HepG2 (cell line): Measurements from ENCODE around the gene SYNGAP1. TPM values are rescaled to one million over a fixed set of nuclear protein-coding genes. Genes with fewer than 3 reads are reported as not detected.
A peak's percentile ranks its signal among the peaks of the same experiment; 100 is the strongest.

ENCODE experiments used
- POLR2A ChIP-seq, 2 experiments: IDR thresholded peaks; 2 replicates each; pipeline ENCODE4 v1.6.1; 2011; ENCODE audit warnings: low read depth in 2 of 2, low read length in 2 of 2, mild to moderate bottlenecking in 1 of 2, moderate library complexity in 1 of 2; ENCODE audit not compliant: insufficient read depth in 1 of 2
- PRPF4 ChIP-seq: fragments of 200-400 bp; formaldehyde crosslinking; IDR thresholded peaks from 2 replicates; pipeline ENCODE4 v1.6.1; 2016; ENCODE audit warnings: low read length, low read depth; ENCODE audit not compliant: poor library complexity, severe bottlenecking
- RCOR2 ChIP-seq: IDR thresholded peaks from 2 replicates; pipeline ENCODE4 v1.6.1; 2016; ENCODE audit warnings: missing biosample characterization, missing genetic modification reagents
- ZNF101 ChIP-seq: sonication (generic); formaldehyde crosslinking; IDR thresholded peaks from 2 replicates; pipeline ENCODE4 v1.4.0; 2020; ENCODE audit warnings: mild to moderate bottlenecking, low read depth, missing genetic modification reagents, borderline replicate concordance
- ZNF263 ChIP-seq: sonication (generic); formaldehyde crosslinking; IDR thresholded peaks from 2 replicates; pipeline ENCODE4 v1.4.0; 2020; ENCODE audit warnings: missing genetic modification reagents
- ZNF432 ChIP-seq: sonication (generic); formaldehyde crosslinking; IDR thresholded peaks from 2 replicates; pipeline ENCODE4 v1.5.0; 2020; ENCODE audit warnings: missing genetic modification reagents, mild to moderate bottlenecking, borderline replicate concordance
- ZNF552 ChIP-seq: sonication (generic); formaldehyde crosslinking; IDR thresholded peaks from 2 replicates; pipeline ENCODE4 v1.9.0; 2022; ENCODE audit warnings: missing genetic modification reagents, mild to moderate bottlenecking, borderline replicate concordance
- ZNF557 ChIP-seq: sonication (generic); formaldehyde crosslinking; IDR thresholded peaks from 2 replicates; pipeline ENCODE4 v1.4.0; 2020; ENCODE audit warnings: missing genetic modification reagents
- ZNF567 ChIP-seq: sonication (generic); formaldehyde crosslinking; IDR thresholded peaks from 2 replicates; pipeline ENCODE4 v1.8.1; 2023; ENCODE audit warnings: mild to moderate bottlenecking, missing genetic modification reagents, borderline replicate concordance
- ZNF670 ChIP-seq: sonication (generic); formaldehyde crosslinking; IDR thresholded peaks from 2 replicates; pipeline ENCODE4 v1.8.0; 2022; ENCODE audit warnings: mild to moderate bottlenecking, missing genetic modification reagents, borderline replicate concordance
- ZNF678 ChIP-seq: sonication (generic); formaldehyde crosslinking; IDR thresholded peaks from 2 replicates; pipeline ENCODE4 v1.4.0; 2020; ENCODE audit warnings: mild to moderate bottlenecking, missing genetic modification reagents
- ZNF839 ChIP-seq: sonication (generic); formaldehyde crosslinking; IDR thresholded peaks from 2 replicates; pipeline ENCODE4 v1.4.0; 2020; ENCODE audit warnings: missing genetic modification reagents, mild to moderate bottlenecking, borderline replicate concordance
- polyA plus RNA-seq, 8 experiments: library from polyadenylated mRNA; depleted of rRNA in 3 of 8; stranded (reverse) in 7 of 8; unstranded in 1 of 8; fragments of >200 nt; fragmentation: Illumina TruSeq in 4 of 8; extraction: Trizol in 4 of 8; gene quantifications; 2 replicates each; pipeline versions ENCODE4 v1.2.1 to v1.2.3, GENCODE V29; 2011 to 2016; ENCODE audit warnings: low read depth in 4 of 8, missing spikeins in 1 of 8, mixed read lengths in 1 of 8; ENCODE audit not compliant: insufficient read depth in 1 of 8
- total RNA-seq, 5 experiments: library from RNA; depleted of rRNA; stranded (reverse); fragments of >200 nt; fragmentation: Illumina TruSeq; extraction: Trizol; gene quantifications; 2 replicates each; pipeline ENCODE4 v1.2.3, GENCODE V29; 2016; ENCODE audit warnings: low read depth in 1 of 5
- TF ChIP-seq, protein P1 (sequence below): sonication (generic); formaldehyde crosslinking; IDR thresholded peaks from 2 replicates; pipeline ENCODE4 v1.5.0; 2020; ENCODE audit warnings: mild to moderate bottlenecking, missing genetic modification reagents, borderline replicate concordance
- TF ChIP-seq, protein P2 (sequence below): sonication (generic); formaldehyde crosslinking; IDR thresholded peaks from 2 replicates; pipeline ENCODE4 v1.8.1; 2023; ENCODE audit warnings: missing genetic modification reagents, mild to moderate bottlenecking, borderline replicate concordance
- TF ChIP-seq, protein P3 (sequence below): sonication (generic); formaldehyde crosslinking; IDR thresholded peaks from 2 replicates; pipeline ENCODE4 v1.8.1; 2022; ENCODE audit warnings: mild to moderate bottlenecking, missing genetic modification reagents
- TF ChIP-seq, protein P4 (sequence below): sonication (generic); formaldehyde crosslinking; IDR thresholded peaks from 2 replicates; pipeline ENCODE4 v1.8.0; 2023; ENCODE audit warnings: mild to moderate bottlenecking, missing genetic modification reagents
- TF ChIP-seq, protein P5 (sequence below), 2 experiments: fragments of 450-650 bp in 1 of 2; sonication (generic) in 1 of 2; formaldehyde crosslinking; IDR thresholded peaks; 2 replicates each; pipeline versions ENCODE4 v1.5.0 to v1.8.0; 2020 to 2022; ENCODE audit warnings: mild to moderate bottlenecking in 1 of 2, missing genetic modification reagents in 1 of 2
- TF ChIP-seq, protein P6 (sequence below): fragments of 450-650 bp; IDR thresholded peaks from 2 replicates; pipeline ENCODE4 v1.6.1; 2017

Gene SYNGAP1
- total and polyA plus RNA-seq, 2 of the 13 experiments (the other 11 are each of a cell fraction or from before 2014, with no cell fraction given), result 0.75 to 1.1 TPM

DNA sequence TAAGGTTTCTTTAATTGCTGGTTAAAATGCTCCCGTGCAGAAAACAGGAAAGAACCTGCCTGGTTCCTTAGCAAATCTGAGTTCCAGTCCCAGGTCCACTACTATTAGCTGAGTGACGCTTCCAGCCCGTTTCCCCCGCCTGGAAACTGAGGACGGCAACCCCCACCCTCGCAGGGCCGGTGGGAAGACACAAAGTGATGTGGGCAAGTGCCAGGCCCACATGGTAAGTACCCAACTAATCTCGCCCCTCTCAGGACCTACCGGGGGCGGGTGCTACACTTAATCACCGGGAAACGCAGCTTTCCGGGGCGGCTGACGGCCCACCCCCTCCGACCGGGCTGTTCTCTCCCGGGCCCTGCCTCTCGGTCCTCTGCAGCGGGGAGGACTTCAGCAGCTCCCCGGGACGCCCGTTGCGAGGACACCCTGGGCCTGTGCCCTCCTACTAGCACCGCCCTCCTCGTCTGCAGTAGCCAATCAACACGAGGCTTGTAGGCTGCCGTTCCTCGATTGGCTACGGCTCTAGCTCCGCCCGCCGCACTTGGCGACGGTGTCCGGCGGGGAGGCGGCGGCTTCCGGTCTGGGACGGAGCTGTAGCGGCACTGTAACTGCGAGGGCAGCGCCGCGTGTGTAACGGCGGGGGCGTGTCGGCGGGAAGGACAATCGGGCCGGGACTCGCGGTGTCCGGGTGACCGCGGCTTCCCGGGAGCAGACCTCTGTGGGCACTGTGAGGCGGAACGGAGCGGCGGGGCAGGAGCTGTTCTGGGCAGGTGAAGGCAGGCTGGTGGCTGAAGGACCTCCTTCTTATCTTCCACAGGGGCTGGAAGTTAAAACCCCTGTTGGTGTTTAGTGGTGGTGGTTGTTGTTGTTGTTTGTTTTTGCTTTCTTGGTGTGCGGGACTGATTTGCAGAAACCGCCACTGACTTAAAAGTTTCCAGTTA lies 34.4 kb downstream of the SYNGAP1 start, which contains the start of gene ZBTB9 (continued):
- TF ChIP-seq, protein P1, sequence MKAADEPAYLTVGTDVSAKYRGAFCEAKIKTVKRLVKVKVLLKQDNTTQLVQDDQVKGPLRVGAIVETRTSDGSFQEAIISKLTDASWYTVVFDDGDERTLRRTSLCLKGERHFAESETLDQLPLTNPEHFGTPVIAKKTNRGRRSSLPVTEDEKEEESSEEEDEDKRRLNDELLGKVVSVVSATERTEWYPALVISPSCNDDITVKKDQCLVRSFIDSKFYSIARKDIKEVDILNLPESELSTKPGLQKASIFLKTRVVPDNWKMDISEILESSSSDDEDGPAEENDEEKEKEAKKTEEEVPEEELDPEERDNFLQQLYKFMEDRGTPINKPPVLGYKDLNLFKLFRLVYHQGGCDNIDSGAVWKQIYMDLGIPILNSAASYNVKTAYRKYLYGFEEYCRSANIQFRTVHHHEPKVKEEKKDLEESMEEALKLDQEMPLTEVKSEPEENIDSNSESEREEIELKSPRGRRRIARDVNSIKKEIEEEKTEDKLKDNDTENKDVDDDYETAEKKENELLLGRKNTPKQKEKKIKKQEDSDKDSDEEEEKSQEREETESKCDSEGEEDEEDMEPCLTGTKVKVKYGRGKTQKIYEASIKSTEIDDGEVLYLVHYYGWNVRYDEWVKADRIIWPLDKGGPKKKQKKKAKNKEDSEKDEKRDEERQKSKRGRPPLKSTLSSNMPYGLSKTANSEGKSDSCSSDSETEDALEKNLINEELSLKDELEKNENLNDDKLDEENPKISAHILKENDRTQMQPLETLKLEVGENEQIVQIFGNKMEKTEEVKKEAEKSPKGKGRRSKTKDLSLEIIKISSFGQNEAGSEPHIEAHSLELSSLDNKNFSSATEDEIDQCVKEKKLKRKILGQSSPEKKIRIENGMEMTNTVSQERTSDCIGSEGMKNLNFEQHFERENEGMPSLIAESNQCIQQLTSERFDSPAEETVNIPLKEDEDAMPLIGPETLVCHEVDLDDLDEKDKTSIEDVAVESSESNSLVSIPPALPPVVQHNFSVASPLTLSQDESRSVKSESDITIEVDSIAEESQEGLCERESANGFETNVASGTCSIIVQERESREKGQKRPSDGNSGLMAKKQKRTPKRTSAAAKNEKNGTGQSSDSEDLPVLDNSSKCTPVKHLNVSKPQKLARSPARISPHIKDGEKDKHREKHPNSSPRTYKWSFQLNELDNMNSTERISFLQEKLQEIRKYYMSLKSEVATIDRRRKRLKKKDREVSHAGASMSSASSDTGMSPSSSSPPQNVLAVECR (CRISPR knock-in tag), result peak; percentile 99
- TF ChIP-seq ZNF839 (CRISPR knock-in tag), result peak; percentile 29; the same call in 1 of the 2 replicates
- TF ChIP-seq, protein P2, sequence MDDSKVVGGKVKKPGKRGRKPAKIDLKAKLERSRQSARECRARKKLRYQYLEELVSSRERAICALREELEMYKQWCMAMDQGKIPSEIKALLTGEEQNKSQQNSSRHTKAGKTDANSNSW (CRISPR knock-in tag), result no peak; the same call in 1 of the 2 replicates
- no peak for TF ChIP-seq ZNF567 (CRISPR knock-in tag)
- no peak for TF ChIP-seq ZNF552
- no peak for TF ChIP-seq ZNF670
- TF ChIP-seq ZNF101 (CRISPR knock-in tag), result peak; percentile 89; the same call in 1 of the 2 replicates
- no peak for TF ChIP-seq ZNF432 (CRISPR knock-in tag)
- TF ChIP-seq, protein P3, sequence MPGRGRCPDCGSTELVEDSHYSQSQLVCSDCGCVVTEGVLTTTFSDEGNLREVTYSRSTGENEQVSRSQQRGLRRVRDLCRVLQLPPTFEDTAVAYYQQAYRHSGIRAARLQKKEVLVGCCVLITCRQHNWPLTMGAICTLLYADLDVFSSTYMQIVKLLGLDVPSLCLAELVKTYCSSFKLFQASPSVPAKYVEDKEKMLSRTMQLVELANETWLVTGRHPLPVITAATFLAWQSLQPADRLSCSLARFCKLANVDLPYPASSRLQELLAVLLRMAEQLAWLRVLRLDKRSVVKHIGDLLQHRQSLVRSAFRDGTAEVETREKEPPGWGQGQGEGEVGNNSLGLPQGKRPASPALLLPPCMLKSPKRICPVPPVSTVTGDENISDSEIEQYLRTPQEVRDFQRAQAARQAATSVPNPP (CRISPR knock-in tag), result peak; percentile 84; the same call in 1 of the 2 replicates
- peak; percentile 99 for TF ChIP-seq ZNF263 (CRISPR knock-in tag)
- peak; percentile 87 to 98 for TF ChIP-seq POLR2A (IDR thresholded peaks at IDR 0.05; ENCODE audit: insufficient read depth in 1 of 2, low read depth in 2 of 2, low read length in 2 of 2)
- no peak for TF ChIP-seq RCOR2 (CRISPR knock-in tag)
- TF ChIP-seq, protein P4, sequence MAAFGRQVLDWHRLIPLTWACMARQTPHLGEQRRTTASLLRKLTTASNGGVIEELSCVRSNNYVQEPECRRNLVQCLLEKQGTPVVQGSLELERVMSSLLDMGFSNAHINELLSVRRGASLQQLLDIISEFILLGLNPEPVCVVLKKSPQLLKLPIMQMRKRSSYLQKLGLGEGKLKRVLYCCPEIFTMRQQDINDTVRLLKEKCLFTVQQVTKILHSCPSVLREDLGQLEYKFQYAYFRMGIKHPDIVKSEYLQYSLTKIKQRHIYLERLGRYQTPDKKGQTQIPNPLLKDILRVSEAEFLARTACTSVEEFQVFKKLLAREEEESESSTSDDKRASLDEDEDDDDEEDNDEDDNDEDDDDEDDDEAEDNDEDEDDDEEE (CRISPR knock-in tag), result peak; percentile 65; the same call in 1 of the 2 replicates
- TF ChIP-seq, protein P5, sequence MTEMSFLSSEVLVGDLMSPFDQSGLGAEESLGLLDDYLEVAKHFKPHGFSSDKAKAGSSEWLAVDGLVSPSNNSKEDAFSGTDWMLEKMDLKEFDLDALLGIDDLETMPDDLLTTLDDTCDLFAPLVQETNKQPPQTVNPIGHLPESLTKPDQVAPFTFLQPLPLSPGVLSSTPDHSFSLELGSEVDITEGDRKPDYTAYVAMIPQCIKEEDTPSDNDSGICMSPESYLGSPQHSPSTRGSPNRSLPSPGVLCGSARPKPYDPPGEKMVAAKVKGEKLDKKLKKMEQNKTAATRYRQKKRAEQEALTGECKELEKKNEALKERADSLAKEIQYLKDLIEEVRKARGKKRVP (CRISPR knock-in tag; IDR thresholded peaks at IDR 0.05), result peak in 1 of 2 experiments; percentile 86; a peak in 2 of 4 replicates
- TF ChIP-seq PRPF4, result no peak
- 0 out of 2 replicates have a peak, but pooled peaks have one; percentile 63 for TF ChIP-seq ZNF557
- TF ChIP-seq ZNF678 (CRISPR knock-in tag), result peak; percentile 88; the same call in 1 of the 2 replicates
- TF ChIP-seq, protein P6, sequence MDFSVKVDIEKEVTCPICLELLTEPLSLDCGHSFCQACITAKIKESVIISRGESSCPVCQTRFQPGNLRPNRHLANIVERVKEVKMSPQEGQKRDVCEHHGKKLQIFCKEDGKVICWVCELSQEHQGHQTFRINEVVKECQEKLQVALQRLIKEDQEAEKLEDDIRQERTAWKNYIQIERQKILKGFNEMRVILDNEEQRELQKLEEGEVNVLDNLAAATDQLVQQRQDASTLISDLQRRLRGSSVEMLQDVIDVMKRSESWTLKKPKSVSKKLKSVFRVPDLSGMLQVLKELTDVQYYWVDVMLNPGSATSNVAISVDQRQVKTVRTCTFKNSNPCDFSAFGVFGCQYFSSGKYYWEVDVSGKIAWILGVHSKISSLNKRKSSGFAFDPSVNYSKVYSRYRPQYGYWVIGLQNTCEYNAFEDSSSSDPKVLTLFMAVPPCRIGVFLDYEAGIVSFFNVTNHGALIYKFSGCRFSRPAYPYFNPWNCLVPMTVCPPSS, result no peak
